Gastroesophageal sphincter (tissue), 4 donors: ENCODE data around the gene ZNF511. TPM values are rescaled to one million over a fixed set of nuclear protein-coding genes. Genes with fewer than 3 reads are reported as not detected.

Experiments
- ATAC-seq: fragments of 150-250 bp; one replicate; pipeline ENCODE4 v1.9.1; 2016; ENCODE audit warnings: mild to moderate bottlenecking, moderate library complexity
- H3K27ac ChIP-seq, 4 donors: fragments of 200-600 bp; sonication (generic) in 3 of 4; 1 replicate in 3 of 4; 2 replicates in 1 of 4; pipeline ENCODE4 v1.5.1; 2016 to 2019
- H3K27me3 ChIP-seq: fragments of 200-600 bp; sonication (generic); one replicate; pipeline ENCODE4 v1.5.1; 2019
- H3K36me3 ChIP-seq, 2 donors: fragments of 200-600 bp; sonication (generic); one replicate each; pipeline ENCODE4 v1.5.1; 2019; ENCODE audit warnings: control low read depth in 1 of 2
- H3K4me1 ChIP-seq, 3 donors: fragments of 200-600 bp; sonication (generic); 1 replicate in 2 of 3; 2 replicates in 1 of 3; pipeline ENCODE4 v1.5.1; 2016 to 2019; ENCODE audit warnings: control low read depth in 2 of 3
- H3K4me3 ChIP-seq, 2 donors: fragments of 200-600 bp; sonication (generic); one replicate each; pipeline ENCODE4 v1.5.1; 2019; ENCODE audit warnings: mild to moderate bottlenecking in 1 of 2, moderate library complexity in 1 of 2
- H3K9me3 ChIP-seq, 3 donors: fragments of 200-600 bp; sonication (generic); one replicate each; pipeline ENCODE4 v1.5.1; 2017 to 2019; ENCODE audit warnings: control low read depth in 2 of 3
- CTCF ChIP-seq, 4 experiments: fragments of 200-600 bp in 2 of 4; fragments of 450-650 bp in 2 of 4; sonication (generic) in 1 of 4; IDR thresholded peaks; one replicate each; pipeline ENCODE4 v1.5.1; 2017 to 2019; ENCODE audit warnings: antibody characterized with exemption in 4 of 4, mild to moderate bottlenecking in 2 of 4, moderate library complexity in 2 of 4
- EP300 ChIP-seq: sonication (generic); formaldehyde crosslinking; IDR thresholded peaks from one replicate; pipeline ENCODE4 v1.6.1; 2017; ENCODE audit warnings: antibody characterized with exemption, mild to moderate bottlenecking
- POLR2A ChIP-seq, 2 donors: fragments of 450-650 bp; IDR thresholded peaks; one replicate each; pipeline ENCODE4 v1.6.1; 2017; ENCODE audit warnings: antibody characterized with exemption in 2 of 2, mild to moderate bottlenecking in 2 of 2, moderate library complexity in 1 of 2
- POLR2AphosphoS5 ChIP-seq: sonication (generic); formaldehyde crosslinking; IDR thresholded peaks from one replicate; pipeline ENCODE4 v1.6.1; 2017; ENCODE audit warnings: antibody characterized with exemption
- WGBS, 2 donors: methylation state at CpG; one replicate each; pipeline ENCODE4 v1.1.5; 2018; ENCODE audit warnings: low coverage in 1 of 2; 5-methylcytosine and 5-hydroxymethylcytosine counted together
- total RNA-seq, 4 donors: library from RNA; depleted of rRNA; stranded (reverse); fragments of >200 nt; gene quantifications; one replicate each; pipeline ENCODE4 v1.1.0, GENCODE V29; 2016

The ZNF511 gene
- total RNA-seq, 4 donors from 2014 or later = 15.1 to 42.2 (median 25.4) TPM

- no peak for ATAC-seq
- no peak overlapping the region for H3K4me3 ChIP-seq
- no peaks in the 10 kb centered on the region for H3K4me1 ChIP-seq
- H3K36me3 ChIP-seq = no peaks in the 10 kb centered on the region
- no peaks in the 10 kb centered on the region for H3K9me3 ChIP-seq
- no peak overlapping the region for H3K27ac ChIP-seq
- TF ChIP-seq POLR2A (IDR thresholded peaks at IDR 0.05) = no peak
- TF ChIP-seq EP300 = no peak
- no peak for TF ChIP-seq POLR2AphosphoS5
- TF ChIP-seq CTCF (IDR thresholded peaks at IDR 0.05) = no peak
- WGBS, 2 donors = 47 to 76% methylated on average over 4 to 8 of the region's 9 CpGs
- peaks cover 96% of the 10 kb centered on the region for H3K27me3 ChIP-seq
Observed at GRCh38 chr10:133343558-133343957, 34.8 kb downstream of the ZNF511 start.

GRCh38 chr10:133344236-133344635 is 35.5 kb downstream of the ZNF511 start:
- no peaks in the 10 kb centered on the region for H3K9me3 ChIP-seq
- no peaks in the 10 kb centered on the region for H3K4me1 ChIP-seq
- TF ChIP-seq CTCF (IDR thresholded peaks at IDR 0.05) (no peak), POLR2A (IDR thresholded peaks at IDR 0.05) (no peak), POLR2AphosphoS5 (no peak), EP300 (no peak)
- H3K27ac ChIP-seq = no peak overlapping the region
- no peak overlapping the region for H3K4me3 ChIP-seq
- WGBS, 2 donors = 40 to 62% methylated on average over 2 to 5 of the region's 5 CpGs
- H3K36me3 ChIP-seq = no peaks in the 10 kb centered on the region
- H3K27me3 ChIP-seq = peaks cover 95% of the 10 kb centered on the region
- ATAC-seq = no peak

- no peaks in the 10 kb centered on the region for H3K4me1 ChIP-seq
- TF ChIP-seq CTCF (IDR thresholded peaks at IDR 0.05) = no peak
- no peak for TF ChIP-seq POLR2A (IDR thresholded peaks at IDR 0.05)
- TF ChIP-seq POLR2AphosphoS5 = no peak
- TF ChIP-seq EP300 = no peak
- no peaks in the 10 kb centered on the region for H3K9me3 ChIP-seq
- no peak for ATAC-seq
- H3K4me3 ChIP-seq = no peak overlapping the region
- H3K36me3 ChIP-seq = no peaks in the 10 kb centered on the region
- WGBS, 2 donors = 43 to 47% methylated on average over 2 to 11 of the region's 11 CpGs
- no peak overlapping the region for H3K27ac ChIP-seq
- H3K27me3 ChIP-seq = peaks cover 95% of the 10 kb centered on the region
Observed at GRCh38 chr10:133346413-133346812, 37.7 kb downstream of the ZNF511 start.

- Histone ChIP-seq H3K9me3 (no peaks in the 10 kb centered on the region), H3K4me3 (no peak overlapping the region), H3K36me3 (no peaks in the 10 kb centered on the region), H3K27me3 (peaks cover 89% of the 10 kb centered on the region), H3K4me1 (no peaks in the 10 kb centered on the region), H3K27ac (no peak overlapping the region)
- TF ChIP-seq CTCF (IDR thresholded peaks at IDR 0.05) = no peak
- TF ChIP-seq POLR2AphosphoS5 = no peak
- no peak for TF ChIP-seq POLR2A (IDR thresholded peaks at IDR 0.05)
- ATAC-seq = no peak
- WGBS, 2 donors = 41 to 80% methylated on average over 1 to 6 of the region's 16 CpGs
Observed at GRCh38 chr10:133347710-133348517, 39.2 kb downstream of the ZNF511 start.

- Histone ChIP-seq H3K4me3 (no peak overlapping the region), H3K9me3 (no peaks in the 10 kb centered on the region), H3K27me3 (peaks cover 86% of the 10 kb centered on the region), H3K27ac (no peak overlapping the region), H3K4me1 (no peaks in the 10 kb centered on the region), H3K36me3 (no peaks in the 10 kb centered on the region)
- WGBS, 2 donors = 81 to 83% methylated on average over 6 to 8 of the region's 8 CpGs
- TF ChIP-seq POLR2AphosphoS5 (no peak), POLR2A (IDR thresholded peaks at IDR 0.05) (no peak), CTCF (IDR thresholded peaks at IDR 0.05) (no peak), EP300 (no peak)
- ATAC-seq = no peak
Observed at GRCh38 chr10:133349160-133349568, 40.5 kb downstream of the ZNF511 start.
